IPS-20b (cell line): ENCODE results near the gene TMCC1.

ENCODE experiments used
- H3K27ac ChIP-seq: one replicate; pipeline ENCODE4 v1.5.1; 2013; ENCODE audit warnings: low read length
- H3K27me3 ChIP-seq: 2 replicates; pipeline ENCODE4 v1.6.1; 2013; ENCODE audit warnings: mild to moderate bottlenecking, low read length, inconsistent platforms; ENCODE audit not compliant: insufficient read depth
- H3K36me3 ChIP-seq: 2 replicates; pipeline ENCODE4 v1.6.1; 2013; ENCODE audit warnings: low read depth, mild to moderate bottlenecking, inconsistent platforms, low read length, moderate library complexity; ENCODE audit not compliant: insufficient read depth
- H3K4me1 ChIP-seq: 2 replicates; pipeline ENCODE4 v1.6.1; 2013; ENCODE audit warnings: mild to moderate bottlenecking, control low read depth, inconsistent platforms, low read length, moderate library complexity; ENCODE audit not compliant: insufficient read depth
- H3K4me3 ChIP-seq: 2 replicates; pipeline ENCODE4 v1.5.1; 2013; ENCODE audit warnings: mild to moderate bottlenecking, low read length, inconsistent platforms
- H3K9ac ChIP-seq: 2 replicates; pipeline ENCODE4 v1.6.1; 2013; ENCODE audit warnings: low read depth, mild to moderate bottlenecking, inconsistent platforms, low read length, moderate library complexity
- H3K9me3 ChIP-seq: 2 replicates; pipeline ENCODE4 v1.6.1; 2013; ENCODE audit warnings: mild to moderate bottlenecking, low read depth, low read length, inconsistent platforms; ENCODE audit not compliant: insufficient read depth

The TMCC1 gene

GRCh38 chr3:129740090-129740489 is 153.4 kb downstream of the TMCC1 start:
- no peaks in the 10 kb centered on the region for H3K36me3 ChIP-seq
- no peaks in the 10 kb centered on the region for H3K9me3 ChIP-seq
- H3K4me3 ChIP-seq = no peak overlapping the region
- H3K9ac ChIP-seq = no peak overlapping the region
- no peaks in the 10 kb centered on the region for H3K4me1 ChIP-seq
- no peaks in the 10 kb centered on the region for H3K27me3 ChIP-seq
- no peak overlapping the region for H3K27ac ChIP-seq

DNA sequence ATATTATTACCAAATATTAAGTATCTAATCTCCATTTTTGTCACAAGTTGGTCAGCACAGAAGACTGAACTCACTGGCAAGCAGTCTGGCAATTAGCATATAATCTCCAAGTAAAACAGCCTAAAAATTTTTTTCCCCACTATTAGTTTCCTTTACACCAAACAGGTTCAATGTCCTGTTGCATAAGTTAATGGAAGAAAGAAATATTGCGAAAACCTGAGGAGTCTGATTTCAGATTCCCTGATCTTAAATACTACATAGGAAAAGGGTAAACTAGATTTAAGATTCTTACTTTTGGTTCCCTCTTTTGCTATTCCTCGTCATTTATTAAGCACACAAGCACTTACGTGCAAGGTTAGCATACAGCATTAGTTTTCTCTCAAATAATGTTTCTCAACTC is 153.9 kb downstream of the TMCC1 start:
- H3K4me3 ChIP-seq = no peak overlapping the region
- H3K9ac ChIP-seq = no peak overlapping the region
- no peak overlapping the region for H3K27ac ChIP-seq
- no peaks in the 10 kb centered on the region for H3K9me3 ChIP-seq
- no peaks in the 10 kb centered on the region for H3K27me3 ChIP-seq
- no peaks in the 10 kb centered on the region for H3K36me3 ChIP-seq
- no peaks in the 10 kb centered on the region for H3K4me1 ChIP-seq

- no peak overlapping the region for H3K9ac ChIP-seq
- H3K27ac ChIP-seq = no peak overlapping the region
- H3K4me1 ChIP-seq = peaks cover 5% of the 10 kb centered on the region; the same call in 1 of the 2 replicates
- no peaks in the 10 kb centered on the region for H3K36me3 ChIP-seq
- H3K9me3 ChIP-seq = no peaks in the 10 kb centered on the region
- H3K4me3 ChIP-seq = no peak overlapping the region
- H3K27me3 ChIP-seq = no peaks in the 10 kb centered on the region
Measured at GRCh38 chr3:129738172-129738571, 155.3 kb downstream of the TMCC1 start.

- no peaks in the 10 kb centered on the region for H3K27me3 ChIP-seq
- H3K36me3 ChIP-seq = no peaks in the 10 kb centered on the region
- no peaks in the 10 kb centered on the region for H3K9me3 ChIP-seq
- H3K4me3 ChIP-seq = no peak overlapping the region
- H3K4me1 ChIP-seq = peaks cover 20% of the 10 kb centered on the region
- no peak overlapping the region for H3K9ac ChIP-seq
- no peak overlapping the region for H3K27ac ChIP-seq
Measured at GRCh38 chr3:129736070-129736469, 157.4 kb downstream of the TMCC1 start.

GRCh38 chr3:129735638-129736037 is 157.9 kb downstream of the TMCC1 start:
- Histone ChIP-seq H3K4me3 (no peak overlapping the region), H3K36me3 (no peaks in the 10 kb centered on the region), H3K9me3 (no peaks in the 10 kb centered on the region), H3K27me3 (no peaks in the 10 kb centered on the region), H3K27ac (no peak overlapping the region), H3K4me1 (peaks cover 20% of the 10 kb centered on the region), H3K9ac (no peak overlapping the region)

GRCh38 chr3:129734449-129734848 is 159.1 kb downstream of the TMCC1 start:
- Histone ChIP-seq H3K4me1 (peaks cover 20% of the 10 kb centered on the region), H3K27ac (no peak overlapping the region), H3K9me3 (no peaks in the 10 kb centered on the region), H3K36me3 (no peaks in the 10 kb centered on the region), H3K27me3 (no peaks in the 10 kb centered on the region), H3K9ac (no peak overlapping the region), H3K4me3 (no peak overlapping the region)

DNA sequence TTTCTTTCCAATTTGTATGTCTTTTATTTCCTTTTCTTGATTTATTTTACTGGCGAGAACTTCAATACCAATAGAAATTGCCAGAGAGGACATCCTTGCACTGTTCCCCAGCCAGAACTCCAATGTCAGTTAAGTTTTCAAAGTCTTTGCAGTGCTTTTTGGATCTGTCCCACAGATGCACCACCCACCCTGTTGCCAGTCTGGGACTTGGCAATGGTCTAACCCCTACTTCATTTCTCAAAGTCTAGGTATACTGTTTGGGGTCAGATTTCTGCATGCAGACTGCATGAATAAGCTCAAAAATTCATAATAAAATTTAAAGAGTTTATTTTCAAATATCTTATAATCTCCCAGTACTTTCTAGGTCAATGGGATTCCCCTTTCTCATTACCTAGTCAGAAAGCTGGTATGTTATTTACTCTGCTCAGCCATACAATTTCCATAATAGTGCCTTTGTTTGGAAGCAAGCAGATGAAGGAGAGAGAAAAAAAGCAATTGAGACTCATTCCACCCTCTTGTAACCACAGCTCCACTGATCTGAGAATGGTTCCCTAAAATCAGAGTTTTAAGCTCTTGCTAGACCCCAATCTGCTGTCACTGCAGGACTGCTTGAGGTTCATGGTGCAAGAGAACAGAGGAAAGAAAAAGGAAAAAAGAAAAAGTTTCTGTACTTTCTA is 161.2 kb downstream of the TMCC1 start:
- Histone ChIP-seq H3K27me3 (no peaks in the 10 kb centered on the region), H3K27ac (peak overlapping the region; percentile 39), H3K9me3 (no peaks in the 10 kb centered on the region), H3K4me3 (peak overlapping the region; percentile 47), H3K9ac (peak overlapping the region; percentile 60; the same call in 1 of the 2 replicates), H3K4me1 (peaks cover 23% of the 10 kb centered on the region), H3K36me3 (no peaks in the 10 kb centered on the region)

DNA sequence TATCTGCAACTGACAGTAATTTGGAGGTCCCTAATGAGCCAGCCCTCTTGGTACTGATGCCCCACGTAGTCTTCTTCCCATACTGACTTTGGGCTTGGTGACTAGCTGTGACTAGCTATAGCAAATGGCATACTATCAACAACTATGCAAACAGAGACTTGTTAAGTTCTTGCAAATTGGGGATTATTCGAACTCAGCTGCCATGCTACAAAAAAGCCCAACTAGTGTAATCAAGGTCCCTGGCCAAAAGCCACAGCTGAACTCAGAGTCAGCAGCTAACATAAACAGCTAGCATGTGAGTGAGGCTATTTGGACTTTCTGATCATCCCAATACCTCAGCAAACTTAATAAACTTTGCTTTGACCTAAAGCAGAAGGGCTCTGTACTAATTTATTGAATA is 165.8 kb downstream of the TMCC1 start:
- no peaks in the 10 kb centered on the region for H3K27me3 ChIP-seq
- no peak overlapping the region for H3K27ac ChIP-seq
- H3K4me1 ChIP-seq = peaks cover 25% of the 10 kb centered on the region
- no peak overlapping the region for H3K4me3 ChIP-seq
- no peaks in the 10 kb centered on the region for H3K9me3 ChIP-seq
- H3K9ac ChIP-seq = no peak overlapping the region
- no peaks in the 10 kb centered on the region for H3K36me3 ChIP-seq

GRCh38 chr3:129723558-129724324 is 169.8 kb downstream of the TMCC1 start:
- Histone ChIP-seq H3K9me3 (no peaks in the 10 kb centered on the region), H3K36me3 (no peaks in the 10 kb centered on the region), H3K4me3 (no peak overlapping the region), H3K9ac (peak overlapping the region; percentile 20; the same call in 1 of the 2 replicates), H3K27me3 (no peaks in the 10 kb centered on the region), H3K4me1 (peaks cover 31% of the 10 kb centered on the region), H3K27ac (no peak overlapping the region)

GRCh38 chr3:129722527-129722926 is 171.0 kb downstream of the TMCC1 start:
- no peak overlapping the region for H3K4me3 ChIP-seq
- H3K9ac ChIP-seq = no peak overlapping the region; the same call in 1 of the 2 replicates
- H3K27me3 ChIP-seq = no peaks in the 10 kb centered on the region
- no peaks in the 10 kb centered on the region for H3K9me3 ChIP-seq
- no peaks in the 10 kb centered on the region for H3K36me3 ChIP-seq
- no peak overlapping the region for H3K27ac ChIP-seq
- H3K4me1 ChIP-seq = peaks cover 32% of the 10 kb centered on the region

DNA sequence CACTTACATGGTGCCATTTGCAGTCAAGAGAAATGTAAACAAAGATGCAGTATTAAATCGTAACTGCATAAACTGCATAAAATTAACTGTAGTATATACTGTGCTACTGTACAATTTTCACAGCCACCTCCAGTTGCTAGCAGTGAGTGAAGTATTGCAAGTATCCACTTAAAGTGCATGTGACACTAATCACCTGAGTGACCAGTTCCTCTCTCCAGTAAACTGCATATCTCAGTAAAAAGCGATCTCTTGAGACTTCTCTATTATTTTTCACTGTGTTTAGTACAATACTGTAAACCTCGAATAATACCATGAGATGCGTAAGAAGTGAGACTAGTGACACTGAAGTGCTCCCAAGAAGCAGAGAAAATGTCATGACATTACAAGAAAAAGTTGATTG is 175.3 kb downstream of the TMCC1 start:
- Histone ChIP-seq H3K36me3 (no peaks in the 10 kb centered on the region), H3K27me3 (no peaks in the 10 kb centered on the region), H3K9ac (no peak overlapping the region), H3K9me3 (no peaks in the 10 kb centered on the region), H3K4me1 (peaks cover 46% of the 10 kb centered on the region), H3K27ac (no peak overlapping the region), H3K4me3 (no peak overlapping the region)

DNA sequence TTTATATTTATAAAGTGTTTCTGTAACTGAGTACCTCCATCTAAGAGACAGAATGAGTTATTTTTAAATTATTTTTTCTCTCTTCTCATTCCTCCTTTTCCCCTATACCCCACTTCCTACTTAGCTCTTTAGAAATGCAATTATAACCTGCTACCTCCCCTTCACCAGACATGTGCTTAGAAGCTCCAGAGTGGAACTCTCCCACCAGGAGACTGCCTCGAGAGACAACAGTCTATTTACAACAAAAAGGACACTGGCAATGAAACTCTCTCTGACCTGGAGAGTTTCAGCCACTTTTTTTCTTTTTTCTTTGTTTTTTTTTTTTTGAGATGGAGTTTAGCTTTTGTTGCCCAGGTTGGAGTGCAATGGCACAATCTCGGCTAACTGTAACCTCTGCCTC is 177.7 kb downstream of the TMCC1 start:
- H3K9me3 ChIP-seq = no peaks in the 10 kb centered on the region
- H3K4me3 ChIP-seq = peak overlapping the region; percentile 16; the same call in 1 of the 2 replicates
- H3K36me3 ChIP-seq = no peaks in the 10 kb centered on the region
- peaks cover 36% of the 10 kb centered on the region for H3K4me1 ChIP-seq
- no peak overlapping the region for H3K27ac ChIP-seq
- no peaks in the 10 kb centered on the region for H3K27me3 ChIP-seq
- no peak overlapping the region for H3K9ac ChIP-seq
